ENCODE results near the gene ZBED5.
A peak's percentile ranks its signal among the peaks of the same experiment; 100 is the strongest.
"Not testable (repeated sequence)": the region's sequence is repeated elsewhere in the genome, so short reads cannot be mapped to it uniquely, and the experiment has no call there.

The ZBED5 gene

DNA sequence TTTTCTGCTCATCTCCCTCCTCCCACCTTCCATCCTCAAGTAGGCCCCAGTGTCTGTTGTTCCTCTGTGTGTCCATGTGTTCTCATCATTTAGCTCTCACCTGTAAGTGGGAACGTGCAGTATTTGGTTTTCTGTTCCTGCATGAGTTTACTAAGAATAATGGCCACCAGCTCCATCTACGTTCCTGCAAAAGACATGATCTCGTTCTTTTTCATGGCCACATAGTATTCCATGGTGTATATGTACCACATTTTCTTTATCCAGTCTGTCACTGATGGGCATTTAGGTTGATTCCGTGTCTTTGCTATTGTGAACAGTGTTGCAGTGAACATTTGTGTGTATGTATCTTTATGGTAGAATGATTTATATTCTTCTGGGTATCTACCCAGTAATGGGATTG lies 21.0 kb downstream of the ZBED5 start:
- not testable (repeated sequence) for DNase-seq

DNA sequence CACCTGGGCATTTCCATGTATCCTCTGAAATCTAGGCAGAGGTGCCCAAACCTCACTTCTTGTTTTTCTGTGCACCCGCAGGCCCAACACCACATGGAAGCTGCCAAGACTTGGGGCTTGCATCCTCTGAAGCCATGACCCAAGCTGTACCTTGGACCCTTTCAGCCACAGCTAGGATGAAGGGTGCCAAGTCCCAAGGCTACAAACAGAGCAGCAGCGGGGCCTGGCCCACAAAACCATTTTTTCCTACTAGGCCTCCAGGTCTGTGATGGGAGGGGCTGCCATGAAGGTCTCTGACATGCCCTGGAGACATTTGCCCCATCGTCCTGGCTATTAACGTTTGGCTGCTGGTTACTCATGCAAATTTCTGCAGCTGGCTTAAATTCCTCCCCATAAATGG lies 28.7 kb downstream of the ZBED5 start:
- DNase-seq, result no peak

DNA sequence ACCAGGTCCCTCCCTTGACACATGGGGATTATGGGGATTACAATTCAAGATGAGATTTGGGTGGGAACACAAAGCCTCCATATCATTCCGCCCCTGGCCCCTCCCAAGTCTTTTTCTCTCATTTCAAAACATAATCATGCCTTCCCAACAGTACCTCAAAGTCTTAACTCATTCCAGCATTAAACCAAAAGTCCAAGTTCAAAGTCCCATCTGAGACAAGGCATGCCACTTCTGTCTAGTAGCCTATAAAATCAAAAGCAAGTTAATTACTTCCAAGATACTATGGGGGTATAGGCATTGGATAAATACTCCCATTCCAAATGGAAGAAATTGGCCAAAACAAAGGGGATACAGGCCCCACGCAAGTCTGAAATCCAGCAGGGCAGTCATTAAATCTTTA lies 29.5 kb downstream of the ZBED5 start:
- no peak for DNase-seq

DNA sequence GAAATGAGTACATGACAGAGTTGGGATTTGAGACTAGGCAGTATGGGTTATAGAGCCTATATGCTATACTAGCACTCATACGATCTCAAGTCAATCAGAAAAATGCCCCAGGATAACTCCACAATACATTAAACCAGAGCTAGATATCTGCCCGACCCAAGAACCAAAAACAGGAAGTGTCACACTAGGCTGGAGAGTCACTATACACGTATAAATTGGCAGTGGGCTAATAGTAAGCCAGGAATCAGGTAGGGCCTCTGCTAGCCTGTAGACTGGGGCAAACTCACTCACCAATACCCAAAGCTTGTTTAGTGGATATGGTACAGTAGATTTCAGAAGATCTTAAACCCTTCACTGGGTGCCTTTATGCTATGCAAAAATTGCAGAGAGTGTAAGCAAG lies 33.0 kb downstream of the ZBED5 start:
- DNase-seq, result no peak

DNA sequence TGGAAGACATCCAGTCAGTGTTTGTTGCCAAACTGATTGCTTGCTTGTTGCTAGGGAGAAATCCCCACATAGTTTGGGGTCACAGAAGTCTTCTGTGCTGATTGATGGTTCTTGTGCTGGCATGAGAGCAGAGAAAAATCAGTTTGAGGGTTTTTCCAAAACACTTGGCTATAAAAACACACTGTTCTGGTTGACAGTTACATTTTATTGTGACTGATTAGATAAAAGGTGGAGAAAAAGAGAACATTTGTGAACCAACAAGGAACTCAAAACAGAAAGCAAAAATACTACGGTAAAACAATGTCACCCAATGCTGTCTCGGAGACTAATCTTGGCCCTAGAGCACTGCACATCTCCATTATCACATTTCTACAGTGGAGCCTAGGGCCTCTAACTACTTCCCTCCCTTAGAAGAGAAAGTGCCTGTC lies 34.7 kb downstream of the ZBED5 start:
- DNase-seq, result no peak

DNA sequence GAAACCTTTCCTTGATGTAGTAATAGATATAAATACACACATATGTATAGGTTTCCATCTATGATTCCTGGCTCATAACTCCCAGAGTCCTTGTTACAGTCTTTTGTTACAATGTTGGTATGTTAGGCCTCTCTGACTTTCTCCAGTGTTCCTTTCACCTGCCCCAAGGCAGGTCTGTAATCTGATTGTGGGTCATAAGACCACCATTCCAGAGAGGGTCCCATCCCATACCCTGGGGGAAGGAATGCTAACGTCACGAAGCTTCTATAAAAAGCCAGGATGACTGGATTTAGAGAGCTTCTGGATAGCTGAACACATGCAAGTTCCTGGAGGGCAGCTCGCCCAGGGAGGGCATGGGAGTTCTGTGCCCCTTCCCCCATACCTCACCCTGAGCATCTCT lies 35.4 kb downstream of the ZBED5 start:
- DNase-seq, result not testable (repeated sequence)

DNA sequence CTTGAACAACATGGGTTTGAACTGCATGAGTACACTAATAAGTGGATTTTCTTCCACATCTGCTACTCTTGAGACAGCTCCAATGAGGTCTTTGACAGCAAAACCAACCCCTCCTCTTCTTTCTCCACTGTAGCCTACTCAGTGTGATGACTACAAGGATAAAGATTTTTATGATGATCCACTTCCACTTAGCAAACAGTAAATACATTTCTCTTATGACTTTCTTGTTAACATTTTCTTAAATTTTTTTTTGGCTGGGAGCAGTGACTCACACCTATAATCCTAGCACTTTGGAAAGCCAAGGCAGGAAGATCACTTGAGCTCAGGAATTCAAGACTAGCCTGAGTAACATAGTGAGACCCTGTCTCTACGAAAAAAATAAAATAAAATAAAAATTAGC lies 39.3 kb downstream of the ZBED5 start:
- DNase-seq, result no peak

DNA sequence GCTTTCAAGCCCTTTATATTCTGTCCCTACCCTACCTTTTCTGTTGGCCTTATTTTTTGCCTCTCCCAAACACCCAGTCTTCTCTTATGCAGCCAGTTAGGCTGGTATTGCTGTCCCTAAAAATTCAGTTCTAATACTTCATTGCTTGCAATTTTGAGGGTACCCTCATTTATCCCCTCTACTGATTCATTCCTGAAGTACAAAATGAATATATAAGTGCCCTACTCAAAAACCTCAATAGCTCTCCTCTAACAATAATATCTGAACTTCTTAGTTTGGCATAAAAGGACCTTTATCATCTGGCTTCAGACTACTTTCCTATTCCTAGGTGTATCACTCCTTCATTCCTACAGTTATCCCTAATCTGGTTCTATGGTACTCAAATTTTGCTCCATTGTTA lies 43.9 kb downstream of the ZBED5 start:
- no peak for DNase-seq

DNA sequence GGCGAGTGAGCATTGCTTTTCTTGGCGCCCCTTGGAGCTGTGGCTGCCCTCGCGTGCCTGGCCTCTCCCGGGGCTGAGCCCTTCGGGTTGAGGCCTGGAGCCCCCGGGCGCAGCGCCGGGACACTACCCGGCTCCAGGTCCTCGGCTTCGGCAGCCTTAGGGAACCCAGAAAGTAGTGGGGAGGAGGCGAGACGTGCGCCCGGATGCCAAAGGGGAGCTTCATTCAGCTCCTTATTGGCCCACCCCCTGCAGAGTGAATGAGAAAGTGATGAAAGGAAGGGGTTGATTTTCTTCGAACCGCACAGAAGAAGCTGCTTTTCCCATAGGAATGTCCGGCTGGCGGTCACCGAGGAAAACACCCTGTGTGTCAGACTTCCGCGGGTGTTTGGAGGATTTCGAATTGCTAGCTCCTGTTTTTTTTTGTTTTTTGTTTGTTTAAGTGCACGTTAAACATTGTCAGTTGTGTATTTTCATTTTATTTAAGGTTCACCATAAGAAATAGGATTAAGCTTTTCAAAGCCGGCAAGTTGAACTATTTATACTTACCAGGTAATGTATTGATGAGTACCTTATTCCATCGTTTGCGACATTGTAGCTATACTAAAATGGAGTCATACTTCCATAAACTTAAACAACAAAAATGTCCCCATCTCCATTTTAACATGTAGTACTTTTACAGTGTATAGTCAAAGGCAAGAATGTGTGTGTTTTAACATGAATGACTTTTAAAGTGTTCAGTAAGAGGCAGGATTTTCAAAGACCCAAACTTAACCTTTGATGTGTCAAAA lies 48.3 kb downstream of the ZBED5 start:
- DNase-seq, result peak in 3 of 4 experiments; percentile 22 to 46 (median 41)

DNA sequence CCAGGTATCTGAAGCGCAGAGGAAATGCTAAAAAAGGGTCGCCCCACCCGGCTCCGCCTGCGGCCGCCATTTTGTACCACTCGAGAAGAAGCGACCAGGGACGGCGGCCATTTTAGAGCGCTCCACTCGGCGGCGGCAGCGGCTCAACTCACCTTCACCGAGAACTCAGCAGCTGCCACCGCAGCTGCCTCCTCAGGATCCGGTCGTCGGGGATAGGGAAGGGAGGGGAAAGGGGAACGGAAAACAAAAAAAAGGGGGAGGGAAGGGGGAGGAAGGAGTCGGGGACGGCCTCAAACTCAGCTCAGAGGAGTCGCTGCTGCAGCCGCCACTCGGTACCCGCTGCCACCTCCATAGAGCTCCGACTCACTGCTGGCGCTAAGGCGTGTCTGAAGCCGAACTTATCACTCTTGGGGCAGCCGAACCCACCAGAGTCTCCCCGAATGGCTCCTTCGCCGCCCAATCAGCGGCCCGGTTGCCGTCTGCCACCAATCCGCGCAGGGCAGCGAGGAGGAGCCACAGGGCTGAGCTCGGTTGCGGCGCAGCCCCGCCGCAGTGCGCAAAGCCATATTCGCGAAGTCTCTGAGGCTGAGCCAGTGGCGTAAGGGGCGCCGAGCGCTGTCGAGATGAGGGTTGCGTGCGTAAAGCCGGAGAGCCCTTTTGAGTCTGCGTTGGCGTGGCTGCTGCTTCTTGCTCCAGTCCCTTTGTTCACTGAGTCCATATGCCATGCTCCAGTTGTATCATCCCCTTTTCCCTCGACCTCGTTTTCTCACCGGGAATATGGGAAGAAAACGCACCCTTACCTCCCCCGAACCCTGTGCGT lies 49.1 kb downstream of the ZBED5 start, which contains the start of gene EIF4G2:
EIF4G2 (minus strand) TSS at position 374 of the 820 bp plus-strand sequence.
- peak; percentile 94 to 97 (median 96) for DNase-seq

DNA sequence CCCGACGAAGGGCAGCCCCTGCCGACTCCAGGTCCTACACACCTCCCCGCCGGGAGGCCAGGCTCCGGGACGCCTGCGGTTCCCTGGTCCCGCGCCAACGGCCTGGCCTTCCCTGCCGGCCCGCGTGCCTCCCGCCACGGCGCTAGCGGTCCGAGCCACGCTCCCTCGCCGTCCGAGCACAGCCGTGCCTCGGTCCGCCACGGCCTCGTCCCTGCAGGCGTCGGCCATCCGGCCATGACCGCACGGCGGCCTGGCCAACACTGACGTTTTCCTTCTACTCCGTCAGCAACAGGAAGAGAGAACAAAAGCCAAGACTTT lies 49.7 kb downstream of the ZBED5 start:
- DNase-seq, result peak in 1 of 4 experiments; percentile 32

DNA sequence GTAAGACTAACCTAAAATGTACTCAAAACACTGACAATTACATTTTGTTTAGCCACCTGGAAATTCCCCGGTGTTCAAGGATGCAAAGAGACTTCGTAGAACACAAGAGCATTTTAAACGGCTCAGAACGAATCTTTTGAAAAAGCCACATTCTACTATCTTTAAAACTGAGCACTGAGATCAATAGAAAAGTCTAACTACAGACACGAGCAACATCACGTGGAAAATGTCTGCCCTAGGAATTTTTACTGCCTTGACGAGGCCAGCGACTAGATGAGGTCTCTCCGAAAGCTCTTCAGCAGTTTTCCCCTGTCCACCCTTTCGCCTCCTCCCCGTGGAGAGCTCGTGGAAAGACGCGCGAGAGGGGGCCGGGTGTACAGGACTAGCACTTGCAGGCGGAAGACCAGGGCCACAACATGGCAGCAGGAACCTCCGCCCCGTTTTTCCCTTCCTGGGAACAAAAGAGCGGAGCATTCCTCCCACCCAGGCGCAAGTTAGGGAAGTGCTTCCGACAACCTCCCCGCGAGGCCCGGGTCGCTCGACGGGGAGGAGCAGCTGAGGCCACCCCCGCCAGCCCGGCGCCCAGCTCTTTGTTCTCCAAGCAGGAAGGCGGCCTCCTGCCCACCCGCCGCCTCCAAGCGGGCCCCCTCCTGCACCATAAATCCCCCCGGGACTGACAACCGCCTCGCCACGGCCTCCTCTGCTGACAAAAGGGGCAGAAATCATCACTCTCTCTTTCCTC lies 50.2 kb downstream of the ZBED5 start:
- peak; percentile 16 to 27 (median 20) for DNase-seq

DNA sequence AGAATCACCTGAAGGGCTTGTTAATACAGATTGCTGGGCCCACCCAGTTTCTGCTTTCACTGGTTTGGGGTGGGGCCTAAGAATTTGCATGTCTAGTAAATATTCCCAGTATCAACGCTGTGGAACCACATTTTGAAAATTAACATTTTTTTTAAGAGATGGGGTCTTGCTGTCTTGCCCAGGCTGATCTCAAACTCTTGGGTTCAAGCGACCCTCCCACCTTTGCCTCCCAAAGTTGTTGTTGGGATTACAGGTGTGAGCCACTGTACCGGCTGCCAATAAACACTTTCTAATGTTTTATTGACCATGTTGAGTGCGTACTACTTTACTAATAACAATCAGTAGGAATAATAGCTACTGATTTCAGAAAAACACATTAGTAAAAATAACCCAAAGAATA lies 51.6 kb downstream of the ZBED5 start:
- no peak for DNase-seq

DNA sequence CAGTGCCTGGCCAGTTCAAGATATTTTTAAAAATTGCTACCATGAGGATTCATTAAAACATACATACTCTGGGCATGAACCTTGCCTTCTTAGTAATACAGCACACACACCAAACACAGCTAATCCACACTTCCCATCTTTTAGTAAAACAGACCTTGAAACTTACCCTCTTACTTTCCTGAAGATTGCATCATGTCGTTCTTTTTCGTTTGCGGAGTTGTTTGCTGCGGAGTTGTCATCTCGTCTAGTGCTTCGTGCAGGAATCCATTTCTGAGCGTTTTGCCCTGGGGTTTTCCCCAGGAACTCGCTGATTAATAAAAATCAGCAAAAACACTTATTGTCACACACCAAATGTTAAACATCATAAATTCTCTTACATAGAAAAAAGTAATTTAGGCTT lies 52.1 kb downstream of the ZBED5 start:
- DNase-seq, result no peak

DNA sequence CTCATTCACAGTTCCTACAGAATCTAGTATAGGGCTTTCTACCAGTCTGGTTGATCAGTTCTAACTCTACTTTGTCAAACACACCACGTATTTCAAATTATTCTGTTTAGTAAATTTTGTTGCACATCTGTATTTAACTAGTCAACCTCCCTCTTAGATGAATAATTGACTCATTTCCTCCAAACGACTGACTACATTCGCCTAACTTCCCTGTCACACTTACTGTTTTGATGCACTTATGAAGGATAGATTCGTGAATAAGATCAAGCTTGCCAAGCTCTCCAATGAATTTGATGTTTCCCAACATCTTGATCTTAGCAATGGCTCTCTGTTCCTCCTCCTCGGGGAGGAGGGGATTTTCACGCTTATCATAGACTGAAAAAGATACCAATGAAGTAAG lies 54.2 kb downstream of the ZBED5 start:
- DNase-seq, result no peak
